Activated CD4-positive, CD25-positive, alpha-beta regulatory T cell (primary cell): ENCODE data around the gene CUL9.

Experiments
- DNase-seq, 4 experiments: peaks; one replicate each; lab custom pipeline; 2025; lab: John Stamatoyannopoulos, UW

The CUL9 gene

GRCh38 chr6:43229803-43230620, 48.0 kb downstream of the CUL9 start:
- no peak for DNase-seq

GRCh38 chr6:43231053-43231452, 49.1 kb downstream of the CUL9 start:
- no peak for DNase-seq

DNA sequence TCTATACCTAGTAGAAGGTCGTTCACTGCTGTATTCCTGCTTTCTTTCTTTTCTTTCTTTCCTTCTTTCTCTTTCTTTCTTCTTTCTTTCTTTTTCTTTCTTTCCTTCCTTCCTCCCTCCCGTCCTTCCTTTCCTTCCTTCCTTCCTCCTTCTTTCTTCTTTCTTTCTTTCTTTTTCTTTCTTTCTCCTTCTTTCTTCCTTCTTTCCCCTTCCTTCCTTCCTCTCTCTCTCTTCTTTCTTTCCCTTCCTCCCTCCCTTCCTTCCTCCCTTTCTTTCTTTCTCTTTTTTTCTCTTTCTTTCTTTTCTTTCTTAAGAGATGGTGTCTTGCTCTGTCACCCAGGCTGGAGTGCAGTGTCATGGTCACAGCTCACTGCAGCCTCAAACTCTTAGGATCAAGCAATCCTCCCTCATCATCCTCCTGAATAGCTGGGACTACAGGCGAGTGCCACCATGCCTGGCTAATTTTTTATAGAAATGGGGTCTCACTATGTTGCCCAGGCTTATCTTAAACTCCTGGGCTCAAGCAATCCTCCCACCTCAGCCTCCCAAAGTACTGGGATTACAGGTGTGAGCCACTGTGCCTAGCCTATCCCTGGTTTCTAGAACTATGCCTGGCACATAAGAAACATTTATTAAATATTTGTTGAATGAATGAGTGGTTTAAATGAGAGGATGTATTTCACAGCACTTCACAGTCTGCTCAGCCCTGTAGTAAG, 49.9 kb downstream of the CUL9 start:
- no peak for DNase-seq

GRCh38 chr6:43235841-43236240, 53.8 kb downstream of the CUL9 start:
- DNase-seq: no peak

- DNase-seq: no peak
These were observed 57.1 kb downstream of the CUL9 start for GRCh38 chr6:43239054-43239453.

DNA sequence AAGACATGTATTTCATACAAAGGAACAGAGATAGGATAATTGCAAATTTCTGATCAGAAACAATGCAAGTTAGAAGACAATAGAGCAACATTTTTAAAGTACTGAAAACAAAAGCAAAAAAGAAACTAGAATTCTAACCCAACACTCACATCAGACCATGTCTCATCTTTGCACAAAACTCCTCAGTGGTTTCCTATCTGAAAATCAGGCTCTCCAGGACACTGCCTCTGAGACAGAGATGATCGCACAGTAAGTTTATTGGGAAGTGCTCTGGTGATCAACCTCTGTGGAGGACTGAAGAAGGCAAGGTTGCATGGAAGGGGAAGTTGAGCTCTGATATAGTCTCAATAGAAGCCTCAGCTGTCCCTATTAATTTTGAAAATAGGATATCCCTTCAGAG, 59.0 kb downstream of the CUL9 start:
- DNase-seq: no peak

DNA sequence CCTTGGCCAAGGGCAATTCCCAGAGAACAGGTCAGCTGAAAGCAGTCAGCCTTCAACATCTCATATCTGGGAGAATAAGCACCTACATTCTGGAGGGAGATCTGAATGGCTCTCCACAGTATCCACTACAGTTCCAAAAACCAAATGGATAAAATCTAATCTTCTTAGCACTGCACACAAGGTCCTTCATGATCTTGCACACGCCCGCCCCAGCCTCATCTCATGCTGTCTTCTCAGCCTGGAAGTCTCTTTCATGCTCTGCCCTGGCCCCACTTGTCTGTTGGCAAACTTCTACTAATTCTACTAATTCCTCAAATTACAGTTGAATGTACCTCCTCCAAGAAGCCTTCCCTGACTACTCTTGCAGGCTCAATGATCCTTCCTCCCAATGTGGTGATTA, 59.5 kb downstream of the CUL9 start:
- no peak for DNase-seq

DNA sequence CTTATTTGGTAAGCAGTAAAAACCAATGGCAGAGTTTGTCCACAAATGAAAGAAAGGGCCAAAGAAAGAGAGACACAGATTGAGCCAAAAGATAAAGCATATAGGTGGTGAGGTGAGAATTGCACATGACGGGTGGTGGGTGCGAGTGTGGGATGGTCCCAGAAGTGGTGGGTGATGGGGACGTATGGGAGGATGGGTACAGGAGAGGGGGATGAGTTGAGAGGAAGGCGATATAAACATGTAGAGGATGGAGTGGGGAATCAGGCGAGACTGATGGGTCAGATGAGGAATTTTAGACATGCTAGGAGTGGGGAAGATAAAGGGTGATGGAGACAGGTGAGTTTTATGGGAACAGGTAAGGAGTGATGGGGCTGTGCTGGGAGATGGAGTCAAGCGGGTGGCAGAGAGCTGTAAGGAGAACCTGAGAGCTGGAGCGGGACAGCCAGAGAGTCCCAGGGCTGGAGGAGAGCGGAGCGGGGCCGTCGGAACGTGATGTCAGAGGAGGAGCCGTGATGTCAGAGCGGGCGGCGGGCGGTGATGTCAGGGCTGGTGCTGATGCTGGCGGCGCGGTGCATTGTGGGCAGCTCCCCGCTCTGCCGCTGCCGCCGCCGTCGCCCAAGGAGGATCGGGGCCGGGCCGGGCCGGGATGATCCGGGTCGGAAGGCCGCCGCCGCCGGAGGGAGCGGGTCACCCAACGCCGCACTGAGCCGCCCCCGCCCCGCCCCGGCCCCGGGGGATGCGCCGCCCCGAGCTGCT, 61.1 kb downstream of the CUL9 start, which contains the start of gene TTBK1:
Gene TTBK1 (plus strand): TSS at position 574 of the 756 bp plus-strand sequence. CDS start 3,180 bp downstream, outside the sequence.
- no peak for DNase-seq

DNA sequence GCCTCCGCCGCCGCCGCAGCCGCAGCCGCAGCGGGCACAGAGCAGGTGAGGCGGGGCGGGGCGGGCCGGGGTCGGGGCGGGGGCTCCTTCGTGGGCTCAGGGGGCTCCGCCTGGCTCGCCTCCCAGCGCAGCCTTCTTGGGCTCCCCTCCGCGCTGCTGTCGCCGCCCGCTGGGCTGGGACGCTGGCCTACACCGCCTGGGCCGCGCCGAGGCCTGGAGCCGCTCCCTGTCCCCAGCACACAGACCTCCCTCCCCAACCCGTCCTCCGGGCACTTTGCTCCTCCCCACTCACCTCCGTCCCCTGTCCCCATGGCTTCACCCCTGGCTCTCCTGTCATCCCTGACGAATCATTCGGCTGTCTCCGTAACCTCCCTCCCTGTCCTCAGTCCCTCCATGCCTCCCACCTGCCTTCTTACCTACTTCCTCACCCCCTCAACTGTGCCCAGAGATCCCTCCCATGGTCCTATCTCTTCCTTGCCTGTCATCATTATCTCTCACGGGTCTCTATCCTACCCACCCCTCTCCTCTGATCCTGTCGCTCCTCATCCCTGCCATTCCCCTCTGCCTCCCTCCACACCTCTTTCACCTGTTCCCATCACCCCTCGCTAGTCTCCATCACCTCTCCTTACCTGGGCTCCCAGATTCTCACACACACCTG, 61.8 kb downstream of the CUL9 start:
- DNase-seq: no peak

DNA sequence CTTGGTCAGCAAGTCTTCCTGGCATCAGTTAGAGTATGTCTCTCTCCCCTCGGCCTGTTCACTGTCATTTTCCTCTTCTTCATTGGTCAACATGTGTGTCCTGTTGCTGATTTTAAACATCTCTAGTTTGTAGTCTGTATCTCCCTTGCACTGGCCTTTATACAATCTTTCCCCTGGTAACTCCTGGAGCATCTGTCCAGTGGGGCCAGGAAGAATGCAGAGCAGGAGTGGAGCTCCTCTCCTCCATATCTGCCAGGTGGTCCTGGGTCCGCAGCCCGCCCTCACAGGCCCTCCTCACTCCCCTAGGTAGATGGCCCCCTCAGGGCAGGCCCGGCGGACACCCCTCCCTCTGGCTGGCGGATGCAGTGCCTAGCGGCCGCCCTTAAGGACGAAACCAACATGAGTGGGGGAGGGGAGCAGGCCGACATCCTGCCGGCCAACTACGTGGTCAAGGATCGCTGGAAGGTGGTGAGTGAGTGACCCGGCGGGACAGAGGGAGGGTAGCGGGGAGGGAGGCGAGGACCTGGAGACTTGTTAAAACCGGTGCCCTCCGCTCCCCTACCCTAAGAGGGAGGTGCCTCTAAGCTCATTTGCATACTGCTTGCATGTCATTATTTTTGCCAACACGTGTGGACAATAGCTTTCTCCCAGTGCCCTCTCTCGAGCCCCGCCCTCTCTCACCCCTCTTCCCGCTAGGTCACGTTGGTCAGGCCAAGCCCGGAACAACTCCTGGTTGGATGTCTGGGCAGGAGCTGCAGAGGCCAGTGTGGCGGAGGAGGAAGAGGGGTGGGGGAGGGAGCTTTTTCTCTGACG, 64.5 kb downstream of the CUL9 start:
- no peak for DNase-seq

- peak; percentile 56 to 68 (median 64) for DNase-seq
These were observed 65.4 kb downstream of the CUL9 start for GRCh38 chr6:43247114-43247999.

GRCh38 chr6:43248101-43248500, 66.1 kb downstream of the CUL9 start:
- no peak for DNase-seq

GRCh38 chr6:43248791-43249190, 66.8 kb downstream of the CUL9 start:
- DNase-seq: no peak

- DNase-seq: no peak
These were observed 69.0 kb downstream of the CUL9 start for GRCh38 chr6:43250992-43251373.

DNA sequence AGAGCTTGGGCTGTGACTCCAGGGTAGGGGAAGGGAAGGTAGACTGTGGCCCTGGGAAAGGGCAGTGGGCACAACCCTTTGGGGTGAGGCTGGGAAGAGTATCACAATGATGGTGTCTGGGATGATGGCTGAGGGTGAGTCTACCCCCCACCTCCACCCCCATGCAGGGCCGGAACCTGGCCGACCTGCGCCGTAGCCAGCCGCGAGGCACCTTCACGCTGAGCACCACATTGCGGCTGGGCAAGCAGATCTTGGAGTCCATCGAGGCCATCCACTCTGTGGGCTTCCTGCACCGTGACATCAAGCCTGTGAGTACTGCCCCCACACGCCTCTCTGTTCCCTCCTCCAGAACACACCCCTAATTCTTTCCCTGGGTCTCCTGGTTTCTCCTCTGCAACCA, 71.4 kb downstream of the CUL9 start:
- DNase-seq: no peak

DNA sequence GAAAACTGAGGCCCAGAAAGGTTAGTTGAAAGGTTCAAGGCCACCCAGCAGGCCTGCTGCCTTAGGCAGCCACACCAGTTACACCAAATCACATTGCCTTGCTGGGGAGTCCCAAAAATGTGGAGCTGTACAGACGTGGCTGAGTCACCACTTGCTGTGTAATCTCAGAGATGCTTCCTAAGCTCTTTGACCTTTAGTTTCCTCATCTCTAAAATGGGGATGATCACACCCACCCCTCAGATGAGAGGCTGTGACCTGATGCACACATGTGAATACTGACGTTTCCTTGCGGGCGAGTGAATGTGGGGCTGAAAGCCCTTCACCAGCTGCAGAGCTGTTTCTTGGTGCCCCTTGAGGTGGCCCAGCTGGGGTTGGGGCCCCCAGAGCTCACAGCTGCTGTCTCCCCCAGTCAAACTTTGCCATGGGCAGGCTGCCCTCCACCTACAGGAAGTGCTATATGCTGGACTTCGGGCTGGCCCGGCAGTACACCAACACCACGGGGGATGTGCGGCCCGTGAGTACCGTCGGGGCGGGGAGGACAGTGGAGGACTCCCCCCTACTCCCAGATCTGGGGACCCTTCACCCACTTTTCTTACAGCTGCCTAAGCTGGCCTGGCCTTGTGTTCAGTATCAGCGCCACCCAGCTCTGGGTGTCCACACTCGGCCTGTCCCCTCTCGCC, 72.3 kb downstream of the CUL9 start:
- DNase-seq: no peak

DNA sequence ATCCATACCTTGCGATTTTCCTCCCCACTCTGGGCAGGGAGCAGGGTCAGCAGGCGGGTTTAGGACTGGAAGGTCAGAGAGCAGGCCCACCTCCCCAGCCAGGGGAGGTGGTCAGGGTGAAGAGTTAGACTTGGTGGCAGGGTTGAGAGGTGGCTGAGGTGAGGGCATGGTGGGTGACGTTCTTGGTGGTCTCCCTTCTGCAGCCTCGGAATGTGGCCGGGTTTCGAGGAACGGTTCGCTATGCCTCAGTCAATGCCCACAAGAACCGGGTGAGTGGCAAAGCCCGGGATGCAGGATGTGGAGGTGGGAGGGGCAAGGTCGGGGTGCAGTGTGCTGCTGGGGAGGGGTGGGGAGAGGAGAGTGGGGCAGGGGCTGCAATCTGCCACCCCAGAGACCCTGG, 72.8 kb downstream of the CUL9 start:
- no peak for DNase-seq

DNA sequence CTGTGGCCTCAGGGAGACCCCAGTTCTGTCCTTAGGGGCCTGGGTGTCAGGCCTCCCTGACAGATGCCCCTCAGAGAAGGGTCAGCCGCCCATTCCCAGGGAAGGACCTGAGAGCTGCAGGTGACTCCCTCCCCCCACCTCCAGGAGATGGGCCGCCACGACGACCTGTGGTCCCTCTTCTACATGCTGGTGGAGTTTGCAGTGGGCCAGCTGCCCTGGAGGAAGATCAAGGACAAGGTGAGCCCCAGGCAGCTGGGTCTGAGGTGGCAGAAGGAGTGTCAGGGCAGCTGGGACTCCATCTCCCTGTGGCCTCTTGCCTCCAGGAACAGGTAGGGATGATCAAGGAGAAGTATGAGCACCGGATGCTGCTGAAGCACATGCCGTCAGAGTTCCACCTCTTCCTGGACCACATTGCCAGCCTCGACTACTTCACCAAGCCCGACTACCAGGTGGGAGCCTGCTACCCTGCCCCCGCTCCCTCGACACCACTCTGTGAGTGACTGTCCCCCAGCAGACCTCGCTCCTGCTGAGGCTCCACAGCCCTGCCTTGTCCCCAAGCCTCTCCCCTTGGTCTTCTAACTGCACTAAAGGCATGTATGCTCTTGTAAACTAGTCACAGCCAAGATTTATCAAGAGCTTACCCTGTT, 73.5 kb downstream of the CUL9 start:
- DNase-seq: no peak
